Gastroesophageal sphincter (tissue), 3 donors: ENCODE results near the gene WNT3.

Experiments
- CTCF ChIP-seq, 4 experiments: fragments of 200-600 bp in 2 of 4; fragments of 450-650 bp in 2 of 4; sonication (generic) in 1 of 4; IDR thresholded peaks; one replicate each; pipeline ENCODE4 v1.5.1; 2017 to 2019; ENCODE audit warnings: antibody characterized with exemption in 4 of 4, mild to moderate bottlenecking in 2 of 4, moderate library complexity in 2 of 4
- EP300 ChIP-seq: sonication (generic); formaldehyde crosslinking; IDR thresholded peaks from one replicate; pipeline ENCODE4 v1.6.1; 2017; ENCODE audit warnings: antibody characterized with exemption, mild to moderate bottlenecking
- POLR2AphosphoS5 ChIP-seq: sonication (generic); formaldehyde crosslinking; IDR thresholded peaks from one replicate; pipeline ENCODE4 v1.6.1; 2017; ENCODE audit warnings: antibody characterized with exemption

GRCh38 chr17:46736100-46736499 lies 82.4 kb downstream of the WNT3 start:
- no peak for TF ChIP-seq CTCF (IDR thresholded peaks at IDR 0.05)
- no peak for TF ChIP-seq POLR2AphosphoS5
- TF ChIP-seq EP300, result no peak
